GM21423 (cell line): Measurements from ENCODE around the gene MAP4K4.

Experiments used
- ATAC-seq: cut with Tn5 transposase; IDR thresholded peaks from one replicate; pipeline ENCODE4 v1.9.1; 2021; ENCODE audit warnings: mild to moderate bottlenecking, moderate library complexity; ENCODE audit not compliant: unreplicated experiment

MAP4K4 gene

DNA sequence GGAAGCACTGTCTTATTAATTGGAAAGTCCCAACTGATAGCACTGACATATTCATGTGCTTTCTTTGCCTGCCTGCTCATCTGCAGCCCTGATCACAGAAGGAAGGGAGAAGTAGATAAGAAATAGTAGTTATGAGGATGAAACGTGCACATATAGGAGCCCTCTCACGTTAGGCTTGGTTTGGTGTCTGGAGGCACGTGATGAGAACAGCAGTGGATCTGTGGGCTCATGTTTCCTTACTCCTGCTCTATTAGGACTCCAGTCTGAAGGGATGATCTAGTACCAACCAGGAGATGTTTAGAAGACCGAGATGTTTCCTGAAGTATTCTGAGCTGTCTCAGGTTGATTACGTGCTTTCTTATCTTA lies 84.9 kb downstream of the MAP4K4 start:
- ATAC-seq, result no peak

DNA sequence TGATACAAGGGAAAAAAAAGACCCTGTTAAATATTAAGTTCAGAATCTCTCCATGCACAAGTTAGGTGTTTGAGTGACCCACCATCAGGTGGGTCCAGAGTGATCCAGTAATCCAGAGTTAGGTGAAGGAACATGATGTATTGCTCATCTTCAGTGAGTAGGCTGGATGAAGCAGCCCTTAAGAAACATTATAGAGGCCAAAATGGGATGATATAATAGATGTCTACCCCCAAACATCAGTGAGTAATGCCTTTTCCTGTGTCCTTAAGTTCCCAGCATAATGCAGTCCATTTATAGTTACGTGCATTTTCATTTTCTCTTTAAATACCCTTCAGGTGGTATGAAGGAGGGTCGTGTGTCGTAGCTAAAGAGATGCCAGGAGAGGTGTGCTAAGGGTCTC lies 89.6 kb downstream of the MAP4K4 start:
- ATAC-seq, result no peak

DNA sequence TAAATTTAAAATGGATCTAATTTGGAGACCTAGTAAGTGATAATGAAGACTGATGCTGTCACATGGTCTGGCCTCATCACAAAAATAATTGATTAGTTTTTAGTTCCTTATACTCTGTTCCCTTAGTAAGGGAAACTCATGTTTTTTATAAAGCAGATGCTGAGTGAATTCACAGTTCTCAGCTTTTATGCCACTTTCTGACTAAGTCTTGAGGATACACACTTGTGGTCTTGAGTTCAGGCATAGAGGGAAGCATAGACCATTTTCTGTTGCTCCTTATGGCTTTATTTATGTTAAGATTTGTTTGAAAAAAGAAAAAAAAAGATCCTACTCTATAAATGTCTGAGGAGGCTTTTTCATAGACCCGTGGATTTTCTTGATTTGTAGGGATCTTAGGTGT lies 91.1 kb downstream of the MAP4K4 start:
- ATAC-seq, result no peak

DNA sequence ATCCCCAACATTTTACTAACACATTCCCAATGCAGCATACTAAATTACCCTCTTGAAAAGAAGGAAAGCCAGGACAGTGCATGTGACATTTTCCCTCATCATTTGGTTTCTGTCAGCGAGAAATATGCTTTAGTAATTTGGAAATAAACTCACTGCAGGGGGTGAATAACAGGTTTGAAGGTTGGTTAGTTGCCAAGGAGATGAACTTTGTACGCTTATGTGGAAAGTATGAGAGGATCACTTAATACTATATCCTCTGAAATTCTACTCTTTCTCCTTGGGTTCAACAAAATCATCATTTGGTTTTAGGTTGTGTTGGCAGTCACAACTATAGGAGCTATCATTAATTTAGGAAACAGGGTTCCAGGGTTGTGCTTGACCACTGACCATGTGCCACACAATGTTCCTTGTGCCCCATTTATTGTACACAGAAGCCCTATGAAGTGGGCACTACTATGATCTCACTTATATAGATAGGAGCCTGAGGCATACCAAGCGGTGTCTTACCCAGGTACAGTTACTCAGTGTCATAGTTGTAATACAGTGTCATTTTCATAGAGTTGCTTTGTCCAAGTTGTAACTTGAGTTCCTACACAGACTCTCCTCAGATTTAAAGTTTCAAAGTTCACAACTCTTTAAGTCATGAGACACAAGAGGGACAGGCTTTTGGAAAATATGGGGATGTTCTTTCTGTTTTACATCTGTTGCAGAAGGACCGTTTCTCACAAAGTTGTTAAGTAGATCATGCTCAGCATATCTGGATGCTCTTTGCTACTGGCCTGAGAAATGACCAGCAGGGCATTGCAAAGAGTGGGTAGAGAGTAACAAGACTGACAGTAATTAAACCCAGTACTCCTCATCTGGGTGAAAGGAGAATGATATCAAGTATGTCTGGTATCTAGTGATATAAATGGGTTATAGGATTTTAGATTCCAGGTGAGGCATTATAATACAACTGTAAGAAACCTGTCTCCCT lies 91.8 kb downstream of the MAP4K4 start:
- ATAC-seq, result no peak

DNA sequence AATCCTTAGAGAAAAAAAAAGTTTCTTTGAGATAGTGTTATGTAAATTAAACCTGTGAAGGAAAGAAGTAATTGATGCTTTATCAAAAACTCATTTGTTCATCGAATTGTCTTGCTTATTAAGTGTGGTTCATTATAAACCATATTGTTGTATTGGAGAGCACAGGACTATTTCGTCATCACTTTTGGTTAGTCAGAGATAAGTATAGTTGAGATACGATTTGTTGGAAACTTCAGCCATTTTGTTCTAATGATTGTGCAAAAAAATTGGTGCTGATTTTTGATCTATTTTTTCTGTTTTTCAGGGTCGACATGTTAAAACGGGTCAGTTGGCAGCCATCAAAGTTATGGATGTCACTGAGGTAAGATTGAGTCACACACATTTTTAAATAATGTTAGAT lies 92.9 kb downstream of the MAP4K4 start:
- ATAC-seq, result no peak

DNA sequence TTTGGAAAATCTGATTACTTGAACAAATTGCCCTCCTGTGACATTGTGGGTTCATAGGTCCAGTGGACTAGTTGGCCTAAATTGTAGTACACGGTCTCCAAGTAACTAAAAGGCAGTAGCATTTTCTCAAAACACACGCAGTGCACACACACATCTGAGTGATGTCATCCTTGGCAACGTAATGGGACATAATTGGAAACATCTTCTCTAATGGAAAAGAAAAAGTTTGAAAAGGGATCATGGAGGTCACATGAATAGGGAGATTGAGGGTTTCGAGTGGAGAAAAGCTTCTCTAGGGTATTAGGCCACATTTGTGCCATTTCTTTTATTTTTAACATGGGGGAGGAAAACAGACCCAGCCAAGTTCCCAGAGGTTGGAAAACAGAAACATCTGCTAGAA lies 93.3 kb downstream of the MAP4K4 start:
- no peak for ATAC-seq

DNA sequence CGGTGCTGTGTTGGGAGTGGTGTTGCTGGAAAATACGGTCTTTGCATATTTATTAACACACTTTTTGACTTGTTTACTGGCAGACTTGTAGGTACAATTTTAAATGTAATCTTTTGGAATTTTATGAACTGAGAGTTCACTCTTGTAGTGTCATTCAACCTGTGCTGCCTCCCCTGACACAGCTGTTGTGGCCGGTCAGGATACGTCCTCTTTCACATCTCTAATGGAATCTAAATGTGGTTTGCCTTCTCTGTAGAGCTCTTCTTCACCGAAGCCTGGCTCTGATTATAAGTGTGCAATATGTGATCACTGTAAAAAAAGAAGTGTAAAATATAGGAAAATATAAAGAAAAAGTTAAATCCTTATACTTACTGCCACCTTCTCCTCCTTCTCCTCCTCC lies 94.7 kb downstream of the MAP4K4 start:
- ATAC-seq, result no peak

DNA sequence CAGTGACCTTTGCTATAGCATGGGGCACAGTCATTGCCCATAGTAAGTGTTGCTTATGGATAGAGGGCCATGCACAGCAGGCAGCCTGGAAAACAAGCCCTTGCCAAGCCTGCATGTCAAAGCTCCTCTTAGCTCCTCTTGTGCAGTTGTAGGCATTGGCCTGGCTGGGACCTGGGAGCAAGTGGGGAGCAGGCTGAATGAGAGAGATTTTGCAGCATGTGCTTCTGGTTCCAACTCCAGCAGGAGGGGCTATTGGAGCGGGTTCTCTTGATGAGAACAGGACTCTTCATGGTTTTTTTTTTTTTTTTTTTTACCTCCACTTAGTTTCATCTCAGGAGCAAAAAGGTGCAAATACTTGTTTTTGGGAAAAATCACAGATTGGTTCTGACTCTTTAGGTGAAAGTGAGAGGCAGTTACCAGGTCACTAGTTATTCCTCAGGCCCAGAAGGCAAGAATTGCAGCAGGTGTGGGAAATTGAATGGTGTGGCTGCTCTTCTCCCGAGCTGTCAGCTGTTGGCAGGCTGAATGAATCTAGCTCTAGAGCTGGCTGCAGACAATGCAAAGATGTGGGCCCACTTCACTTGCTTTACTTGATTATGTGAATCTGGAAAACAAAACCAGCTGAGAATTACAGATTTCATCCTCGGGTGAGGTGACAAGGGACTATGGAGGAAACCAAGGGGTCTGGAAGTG lies 95.9 kb downstream of the MAP4K4 start:
- ATAC-seq, result no peak

DNA sequence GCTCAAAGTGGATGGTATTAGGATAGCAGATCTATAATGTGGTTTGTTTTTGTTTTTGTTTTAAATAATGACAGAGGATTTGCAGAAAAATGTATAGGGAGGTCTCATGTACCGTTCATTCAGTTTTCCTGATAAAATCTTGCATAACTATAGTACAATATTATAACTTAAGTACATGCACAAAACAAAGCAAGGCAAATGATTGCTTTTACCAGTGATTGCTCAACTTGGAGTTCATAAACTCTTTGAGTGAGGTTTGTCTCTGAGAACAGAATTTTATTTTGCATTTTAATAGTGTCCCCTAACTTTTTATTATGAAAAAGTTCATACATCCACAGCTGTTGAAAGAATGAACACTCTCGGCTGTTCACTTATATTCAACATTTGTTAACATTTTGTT lies 96.6 kb downstream of the MAP4K4 start:
- ATAC-seq, result no peak

DNA sequence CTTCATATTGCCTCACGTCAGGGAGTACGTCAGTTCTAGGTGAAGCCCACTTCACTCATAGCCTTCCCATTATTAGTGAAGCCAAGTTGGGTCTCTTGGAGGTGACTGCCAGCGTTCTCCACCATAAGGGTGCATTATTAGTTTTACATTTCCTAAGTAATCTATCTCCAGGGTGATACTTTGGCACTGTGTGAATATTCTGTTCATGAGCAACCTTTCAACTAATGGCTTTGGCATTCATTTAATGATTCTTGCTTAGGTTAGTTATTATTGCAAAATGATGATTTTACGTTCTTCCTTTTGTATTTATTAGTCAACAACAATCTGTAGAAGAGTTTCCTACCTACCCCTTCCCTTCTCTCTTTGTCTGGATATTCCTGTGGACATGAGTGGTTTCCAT lies 97.5 kb downstream of the MAP4K4 start:
- ATAC-seq, result no peak

DNA sequence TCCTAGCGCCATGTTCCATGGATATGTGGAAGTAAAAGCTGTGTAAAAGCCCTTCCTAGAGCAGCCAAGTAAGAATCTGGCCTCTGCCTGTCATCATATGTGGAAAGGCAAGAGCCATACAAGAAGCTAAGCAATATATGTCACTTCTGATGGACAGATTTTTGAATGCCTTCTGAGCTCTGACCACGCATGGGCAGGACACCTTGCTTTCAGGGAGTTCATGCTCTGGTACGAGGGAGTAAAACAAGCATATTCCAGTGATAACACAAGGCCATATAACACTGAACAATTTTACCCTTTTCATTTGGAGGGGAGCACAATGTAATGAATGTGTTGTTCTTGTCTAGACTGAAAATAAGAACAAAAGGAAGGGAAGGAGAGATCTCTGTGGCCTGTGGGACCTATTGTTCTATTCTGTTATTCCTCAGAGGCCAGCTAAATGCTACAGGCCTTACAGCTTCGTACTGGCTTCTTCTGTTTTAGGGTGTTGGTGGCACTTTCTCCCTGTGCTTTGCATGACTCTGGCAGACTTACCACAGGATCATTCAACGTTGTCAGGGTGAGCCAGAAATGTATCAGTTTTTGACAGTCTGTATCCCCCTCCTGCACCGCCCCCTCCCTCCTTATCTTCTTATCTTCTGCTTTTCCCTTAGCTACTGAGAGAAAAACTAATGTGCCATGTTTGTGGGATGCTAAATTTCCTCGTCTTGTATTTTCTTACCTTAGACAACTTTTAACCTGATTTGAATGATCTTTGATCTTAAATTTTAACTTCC lies 99.5 kb downstream of the MAP4K4 start:
- no peak for ATAC-seq

DNA sequence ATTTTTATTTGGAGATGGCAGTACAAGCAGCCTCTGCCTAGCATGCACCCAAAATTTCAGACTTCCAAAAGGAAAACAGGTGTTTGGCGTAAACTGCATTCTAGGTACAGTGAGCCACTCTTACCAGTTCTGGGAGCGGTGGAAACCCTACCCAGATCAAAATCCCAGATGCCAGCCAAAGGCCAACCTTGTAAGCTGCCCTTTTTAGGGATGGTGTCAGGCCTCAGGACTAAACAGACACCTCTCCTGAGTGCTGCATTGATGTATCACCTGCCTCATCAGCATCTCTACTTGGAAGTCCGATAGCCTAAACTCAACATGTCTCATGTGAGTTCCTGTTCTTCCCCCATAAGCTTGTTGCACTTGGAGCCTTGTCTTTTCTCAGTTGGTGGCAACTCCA lies 104.0 kb downstream of the MAP4K4 start:
- no peak for ATAC-seq

DNA sequence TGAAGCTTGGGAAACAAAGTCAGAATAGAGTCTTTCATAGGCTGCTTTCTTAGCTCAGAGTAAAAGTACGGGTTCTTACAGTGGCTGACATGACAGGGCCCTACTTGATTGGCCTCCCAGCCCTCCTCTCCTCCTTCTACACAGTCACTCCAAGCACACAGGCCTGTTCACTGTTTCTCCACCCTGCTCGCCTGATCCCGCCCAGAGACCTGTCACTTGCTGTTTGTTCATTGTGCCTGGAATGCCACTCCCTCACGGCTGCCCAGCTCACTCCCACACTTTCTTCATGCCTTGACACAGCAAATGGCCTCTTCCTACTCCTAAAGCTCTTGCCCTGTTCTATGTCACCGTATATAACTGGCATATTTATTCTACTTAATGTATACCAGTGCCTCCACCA lies 104.8 kb downstream of the MAP4K4 start:
- no peak for ATAC-seq

DNA sequence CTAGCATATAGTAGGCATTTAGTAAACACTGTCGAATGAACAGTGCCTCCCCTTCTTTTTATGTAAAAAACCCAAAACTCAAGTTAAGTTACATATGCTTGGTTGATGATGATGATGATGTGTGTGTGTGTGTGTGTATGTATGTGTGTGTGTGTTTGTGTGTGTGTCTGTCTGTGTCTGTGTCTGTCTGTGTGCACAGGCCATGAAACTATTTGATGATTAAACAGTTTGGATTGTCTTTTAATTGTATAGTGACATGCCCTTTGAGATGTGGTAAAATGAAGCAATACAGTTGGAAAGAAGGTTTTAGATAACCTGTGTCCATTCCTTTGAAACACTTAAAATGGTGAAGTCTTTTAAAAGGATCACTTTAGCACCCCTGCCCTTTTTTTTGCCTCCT lies 105.6 kb downstream of the MAP4K4 start:
- no peak for ATAC-seq

DNA sequence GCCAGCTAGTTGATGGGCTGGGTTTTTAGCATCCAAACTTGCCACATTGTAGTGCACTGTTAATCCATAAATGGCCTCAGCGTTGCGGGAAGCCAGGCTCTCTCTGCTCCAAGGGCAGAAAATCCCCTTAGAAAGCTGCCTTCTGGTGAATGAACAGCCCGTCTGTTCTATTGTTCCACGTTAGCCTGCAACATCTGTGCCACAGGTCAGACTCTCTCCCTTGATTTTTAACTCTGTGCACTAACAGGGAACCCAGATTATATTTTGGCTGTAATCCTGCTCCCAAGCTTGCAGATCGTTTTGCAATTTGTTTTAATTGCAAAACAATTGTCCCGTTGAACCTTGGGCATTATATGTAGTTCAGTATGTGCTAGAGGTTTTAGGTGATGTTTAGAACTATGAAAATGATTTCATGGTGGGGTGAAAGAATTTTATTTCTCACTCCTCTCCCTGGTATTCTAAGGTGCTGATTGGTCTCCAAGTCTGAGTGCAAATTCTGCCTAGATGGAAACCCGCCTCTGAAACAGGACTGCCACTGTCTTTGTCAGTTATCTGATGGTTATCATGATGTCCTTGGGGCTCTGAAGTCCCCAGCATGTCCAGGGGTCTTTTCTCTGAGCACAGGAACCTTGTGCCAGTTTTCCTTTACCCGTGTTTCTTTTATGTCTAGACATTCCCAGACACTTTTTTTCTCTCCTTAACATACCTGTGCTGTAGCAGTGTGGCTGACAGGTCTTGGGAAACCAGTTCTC lies 106.6 kb downstream of the MAP4K4 start:
- no peak for ATAC-seq

DNA sequence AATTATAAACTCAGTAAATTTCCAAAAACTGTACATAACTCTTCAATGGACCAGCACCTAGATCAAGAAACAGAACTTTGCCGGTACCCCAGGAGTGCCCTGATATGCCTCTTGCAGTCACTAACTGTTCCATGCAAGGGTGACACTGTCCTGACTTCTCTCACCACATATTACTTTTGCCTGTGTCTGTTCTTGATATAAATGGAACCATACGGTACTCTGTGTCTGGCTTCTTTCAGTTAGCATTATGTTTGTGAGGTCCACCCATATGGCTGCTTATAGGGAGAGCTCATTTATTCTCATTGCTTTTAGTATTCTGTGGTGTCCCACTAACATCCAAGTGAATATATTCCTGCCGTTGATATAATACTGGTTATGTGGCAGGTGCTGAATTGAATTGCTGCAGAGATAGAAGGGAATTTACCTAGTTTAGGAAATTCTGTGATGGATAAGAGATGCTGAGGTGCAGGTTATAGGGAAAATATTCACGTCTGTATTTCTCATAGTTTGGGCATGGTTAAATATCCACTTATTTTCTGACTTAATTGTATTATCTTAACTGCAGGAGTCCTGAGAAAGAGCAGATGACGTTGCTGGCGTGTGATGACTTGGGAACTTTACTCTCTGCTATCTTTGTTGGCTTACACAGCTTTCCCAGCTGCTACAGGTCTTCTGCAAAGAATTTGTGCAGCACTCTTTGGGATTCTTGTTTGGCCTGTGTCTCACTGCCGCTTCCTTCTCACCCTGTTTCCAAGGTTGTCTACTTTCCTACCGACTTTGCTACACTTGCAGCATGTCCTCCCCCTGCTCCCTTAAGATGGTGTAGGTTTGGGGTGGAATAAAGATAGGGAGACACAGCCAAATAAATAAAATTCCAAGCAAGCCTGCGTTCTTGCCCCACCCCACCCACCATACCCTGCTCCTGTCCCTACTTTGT lies 107.9 kb downstream of the MAP4K4 start:
- ATAC-seq, result no peak

DNA sequence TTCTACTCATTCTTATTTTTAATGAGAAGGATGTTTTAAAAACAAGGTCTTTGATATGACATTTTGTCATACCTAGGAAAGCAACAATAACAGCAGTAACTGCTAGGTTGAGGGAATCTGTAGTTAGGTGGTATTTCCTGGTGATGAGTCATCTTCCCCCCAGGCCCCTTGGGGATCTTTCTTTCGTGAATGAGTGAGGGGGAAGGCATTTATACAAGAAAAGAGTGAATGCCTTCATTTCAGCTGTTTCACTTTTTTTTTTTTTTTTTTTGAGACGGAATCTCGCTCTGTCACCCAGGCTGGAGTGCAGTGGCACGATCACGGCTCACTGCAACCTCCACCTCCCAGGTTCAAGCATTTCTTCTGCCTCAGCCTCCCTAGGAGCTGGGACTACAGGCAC lies 108.6 kb downstream of the MAP4K4 start:
- ATAC-seq, result peak; percentile 58

DNA sequence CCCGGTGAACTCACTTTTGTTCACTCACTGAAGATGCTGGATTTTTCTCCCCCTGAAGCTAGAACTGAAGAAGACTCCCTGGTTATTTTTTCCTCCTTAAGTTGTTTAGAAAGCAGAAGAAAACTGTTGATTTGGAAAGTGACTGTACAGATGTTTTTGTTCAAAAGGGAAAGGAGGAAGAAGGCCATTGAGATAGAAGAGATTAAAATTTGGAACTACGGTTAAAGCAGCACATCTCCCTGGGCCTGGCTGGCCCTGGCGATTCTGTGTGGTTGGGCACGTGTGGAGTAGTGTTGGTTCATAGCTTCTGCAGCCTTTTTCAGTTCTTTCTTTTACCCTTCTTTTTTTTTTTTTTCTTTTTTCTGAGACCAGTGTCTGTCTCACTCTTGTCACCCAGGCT lies 109.2 kb downstream of the MAP4K4 start:
- ATAC-seq, result no peak

DNA sequence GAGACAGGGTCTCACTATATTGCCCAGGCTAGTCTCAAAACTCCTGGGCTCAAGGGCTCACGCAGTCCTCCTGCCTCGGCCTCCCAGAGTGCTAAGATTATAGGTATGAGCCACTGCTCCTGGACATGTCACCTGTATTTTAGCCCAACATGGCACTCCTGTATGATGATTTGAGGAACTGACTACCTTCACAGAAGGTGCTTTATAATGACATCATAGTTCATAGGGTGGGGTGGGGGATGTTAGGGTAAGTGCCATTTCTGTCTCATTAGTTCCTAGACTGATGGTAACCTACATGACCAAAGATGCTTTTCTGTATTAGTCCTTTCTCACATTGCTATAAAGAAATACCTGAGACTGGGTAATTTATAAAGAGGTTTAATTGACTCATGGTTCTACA lies 109.7 kb downstream of the MAP4K4 start:
- no peak for ATAC-seq
